ENCODE measurements around the gene RTN4.
A peak's percentile ranks its signal among the peaks of the same experiment; 100 is the strongest.

Gene RTN4

GRCh38 chr2:55035716-55036115 is 14.5 kb downstream of the RTN4 start:
- DNase-seq: no peak

- no peak for DNase-seq
These were observed 16.3 kb downstream of the RTN4 start for GRCh38 chr2:55033921-55034320.

GRCh38 chr2:55033076-55033742 is 17.0 kb downstream of the RTN4 start:
- DNase-seq: no peak

- DNase-seq: no peak
These were observed 18.7 kb downstream of the RTN4 start for GRCh38 chr2:55031505-55031904.

- DNase-seq: no peak
These were observed 19.5 kb downstream of the RTN4 start for GRCh38 chr2:55030766-55031165.

- no peak for DNase-seq
These were observed 21.2 kb downstream of the RTN4 start for GRCh38 chr2:55029098-55029497.

GRCh38 chr2:55027226-55027625 is 23.0 kb downstream of the RTN4 start:
- DNase-seq: no peak

GRCh38 chr2:55026202-55026601 is 24.0 kb downstream of the RTN4 start:
- DNase-seq: no peak

- no peak for DNase-seq
These were observed 24.6 kb downstream of the RTN4 start for GRCh38 chr2:55025627-55026026.

GRCh38 chr2:55025082-55025481 is 25.2 kb downstream of the RTN4 start:
- no peak for DNase-seq

GRCh38 chr2:55022476-55022875 is 27.8 kb downstream of the RTN4 start:
- no peak for DNase-seq

GRCh38 chr2:55019526-55020258 is 30.6 kb downstream of the RTN4 start:
- no peak for DNase-seq

- no peak for DNase-seq
These were observed 31.6 kb downstream of the RTN4 start for GRCh38 chr2:55018619-55019018.

GRCh38 chr2:55017880-55018279 is 32.4 kb downstream of the RTN4 start:
- DNase-seq: no peak

- no peak for DNase-seq
These were observed 32.8 kb downstream of the RTN4 start for GRCh38 chr2:55017428-55017827.

GRCh38 chr2:55014962-55015939 is 35.0 kb downstream of the RTN4 start:
- peak; percentile 35 to 43 for DNase-seq

- no peak for DNase-seq
These were observed 36.3 kb downstream of the RTN4 start for GRCh38 chr2:55013936-55014335.

GRCh38 chr2:55012672-55013484 is 37.4 kb downstream of the RTN4 start:
- no peak for DNase-seq

GRCh38 chr2:55011831-55012671 is 38.2 kb downstream of the RTN4 start:
- DNase-seq: no peak

GRCh38 chr2:55010915-55011314 is 39.3 kb downstream of the RTN4 start:
- no peak for DNase-seq

GRCh38 chr2:55010149-55010591 is 40.1 kb downstream of the RTN4 start:
- DNase-seq: peak; percentile 3 to 33
